K562 (cell line): Measurements from ENCODE around the gene TSC22D1. TPM values are rescaled to one million over a fixed set of nuclear protein-coding genes. Genes with fewer than 3 reads are reported as not detected.

Experiments used
- ATAC-seq: fragments of 200-7000 bp; cut with Tn5 transposase; 3 replicates; pipeline ENCODE4 v1.9.1; 2020; ENCODE audit warnings: moderate library complexity
- BruUV-seq: library from RNA; stranded (reverse); fragments of 400-500 nt; replicated peaks from 2 replicates; lab custom pipeline; 2021; lab: Mats Ljungman, UMichigan
- CTCF ChIA-PET: fragments of 300-600 bp; formaldehyde crosslinking; extraction: SDS; loops from one replicate; lab custom pipeline; 2021; ENCODE audit warnings: low intra/inter-chr PET ratio; lab: Yijun Ruan, JAX
- POLR2A ChIA-PET: fragments of 300-600, 350-650 bp; sonication (Branson Sonifier 250); formaldehyde crosslinking; extraction: SDS; loops from one replicate; lab custom pipeline; 2021; ENCODE audit warnings: antibody characterized with exemption, inconsistent platforms; lab: Yijun Ruan, JAX
- DNase-seq, 4 experiments: peaks; one replicate each; pipeline versions ENCODE4 v3.0.0 to v3.0.0-alpha.2; 2011 to 2018; ENCODE audit warnings: low spot score in 3 of 4, mixed read lengths in 3 of 4; ENCODE audit errors: extremely low read depth in 1 of 4
- FAIRE-seq: peaks from 2 replicates; lab custom pipeline; 2011; peaks lifted over from hg19 to GRCh38; lab: Jason Lieb, UNC
- H2AFZ ChIP-seq: 2 replicates; pipeline ENCODE4 v1.6.0; 2011; ENCODE audit warnings: low read depth, low read length, control low read depth, inconsistent platforms
- H3K27ac ChIP-seq: fragments of 200-600 bp; 3 replicates; pipeline ENCODE4 v1.8.0; 2011; ENCODE audit warnings: low read depth, mild to moderate bottlenecking, control low read depth, inconsistent platforms, low read length, moderate library complexity, mixed read lengths; ENCODE audit errors: extremely low read depth
- H3K27me3 ChIP-seq, 2 experiments: fragments of 300-600 bp in 1 of 2; 2 replicates in 1 of 2; 3 replicates in 1 of 2; pipeline versions ENCODE4 v1.6.0 to v1.8.0; 2011; ENCODE audit warnings: inconsistent platforms in 2 of 2, low read length in 2 of 2, mild to moderate bottlenecking in 1 of 2, mixed read lengths in 1 of 2, moderate library complexity in 1 of 2; ENCODE audit not compliant: control insufficient read depth in 2 of 2, insufficient read depth in 2 of 2
- H3K36me3 ChIP-seq: fragments of 300-600 bp; 3 replicates; pipeline ENCODE4 v1.8.0; 2011; ENCODE audit warnings: mild to moderate bottlenecking, low read length, inconsistent platforms; ENCODE audit not compliant: control insufficient read depth, insufficient read depth
- H3K4me1 ChIP-seq, 2 experiments: fragments of 200-600 bp in 1 of 2; replicated peaks in 1 of 2; 2 replicates in 1 of 2; 3 replicates in 1 of 2; pipeline versions ENCODE4 v1.5.1 to v1.8.0; 2011; ENCODE audit warnings: inconsistent platforms in 2 of 2, low read length in 2 of 2, mild to moderate bottlenecking in 1 of 2, mixed read lengths in 1 of 2, moderate library complexity in 1 of 2; ENCODE audit not compliant: control insufficient read depth in 2 of 2, insufficient read depth in 2 of 2
- H3K4me2 ChIP-seq: 2 replicates; pipeline ENCODE4 v1.6.1; 2011; ENCODE audit warnings: low read length, control low read depth, inconsistent platforms, mixed read lengths; ENCODE audit not compliant: insufficient read depth
- H3K4me3 ChIP-seq: fragments of 200-600 bp; sonication (generic), shearing (Covaris generic); 2 replicates; pipeline ENCODE4 v1.5.1; 2016; ENCODE audit warnings: control low read depth, inconsistent platforms
- H3K79me2 ChIP-seq: fragments of 200-600 bp; 3 replicates; pipeline ENCODE4 v1.8.0; 2011; ENCODE audit warnings: low read length, inconsistent platforms; ENCODE audit not compliant: control insufficient read depth, insufficient read depth
- H3K9ac ChIP-seq, 2 experiments: 2 replicates each; pipeline versions ENCODE4 v1.6.0 to v1.6.1; 2011; ENCODE audit warnings: low read depth in 2 of 2, low read length in 2 of 2, control low read depth in 1 of 2, inconsistent platforms in 1 of 2, mild to moderate bottlenecking in 1 of 2, mixed read lengths in 1 of 2; ENCODE audit not compliant: insufficient read depth in 1 of 2
- H3K9me1 ChIP-seq: one replicate; pipeline ENCODE4 v1.6.0; 2011; ENCODE audit warnings: inconsistent platforms, mild to moderate bottlenecking, low read length, moderate library complexity; ENCODE audit not compliant: control insufficient read depth, insufficient read depth
- H3K9me3 ChIP-seq: replicated peaks from 2 replicates; pipeline ENCODE4 v1.5.1; 2011; ENCODE audit warnings: low read depth, low read length, inconsistent platforms; ENCODE audit not compliant: control insufficient read depth, insufficient read depth
- H4K20me1 ChIP-seq: replicated peaks from 2 replicates; pipeline ENCODE4 v1.6.1; 2011; ENCODE audit warnings: low read length, inconsistent platforms, mixed read lengths; ENCODE audit not compliant: control insufficient read depth, insufficient read depth
- EWSR1 ChIP-seq: fragments of 450-650 bp; IDR thresholded peaks from 2 replicates; pipeline ENCODE4 v1.6.1; 2018; ENCODE audit warnings: borderline replicate concordance, mild to moderate bottlenecking, low read depth, moderate library complexity; ENCODE audit not compliant: partially characterized antibody
- HLTF ChIP-seq: fragments of 450-650 bp; IDR thresholded peaks from 2 replicates; pipeline ENCODE4 v1.6.1; 2016
- ZBTB5 ChIP-seq: fragments of 450-650 bp; IDR thresholded peaks from 2 replicates; pipeline ENCODE4 v1.6.1; 2017; ENCODE audit warnings: antibody characterized with exemption
- WGBS: fragments of 100-300 bp; shearing (Covaris generic); methylation state at CpG from one replicate; pipeline ENCODE4 v1.1.6; 2016; ENCODE audit warnings: low coverage, mixed read lengths; ENCODE audit not compliant: insufficient coverage; ENCODE audit errors: missing lambda C conversion rate; 5-methylcytosine and 5-hydroxymethylcytosine counted together
- in situ Hi-C: fragments of 300-500 bp; cut with MboI; formaldehyde crosslinking; loops from 4 replicates; pipeline ENCODE4 v1.15.0; 2018; ENCODE audit warnings: inconsistent platforms, mixed read lengths
- intact Hi-C: fragments of 100-400 bp; cut with micrococcal nuclease; formaldehyde crosslinking; loops from 2 replicates; pipeline ENCODE4 v1.14.2; 2022
- polyA plus RNA-seq, 8 experiments: library from polyadenylated mRNA; depleted of rRNA in 4 of 8; stranded (reverse) in 5 of 8; unstranded in 3 of 8; fragments of >200 nt; fragmentation: Nextera tagmentation in 2 of 8; fragmentation: Illumina TruSeq in 1 of 8; extraction: Ambion mirVana in 2 of 8; extraction: Trizol in 1 of 8; gene quantifications; 2 replicates each; pipeline versions ENCODE4 v1.2.1 to v1.2.3, GENCODE V29; 2011 to 2014; ENCODE audit warnings: inconsistent platforms in 1 of 8, missing spikeins in 1 of 8
- total RNA-seq, 7 experiments: library from RNA; depleted of rRNA in 6 of 7; stranded (reverse); fragments of >200 nt in 6 of 7; fragmentation: Illumina TruSeq in 2 of 7; extraction: Trizol in 2 of 7; gene quantifications; 2 replicates each; pipeline versions ENCODE4 v1.2.1 to v1.2.3, GENCODE V29; 2011 to 2021; ENCODE audit warnings: low replicate concordance in 1 of 7

TSC22D1 gene
- total and polyA plus RNA-seq, 9 of the 15 experiments (the other 6 are each of a cell fraction or from before 2014, with no cell fraction given): 2.6 to 19.8 (median 8.4) TPM

GRCh38 chr13:44421853-44422525 is 154.1 kb downstream of the TSC22D1 start:
- Histone ChIP-seq H3K4me2 (no peak overlapping the region), H3K4me3 (no peak overlapping the region), H3K4me1 (peaks cover 0 to 4% of the 10 kb centered on the region in 2 experiments; a peak in 4 of 5 replicates), H3K36me3 (no peaks in the 10 kb centered on the region), H4K20me1 (no peaks in the 10 kb centered on the region), H3K79me2 (no peaks in the 10 kb centered on the region), H3K27me3 (no peaks in the 10 kb centered on the region), H3K27ac (no peak overlapping the region), H3K9me3 (no peaks in the 10 kb centered on the region), H2AFZ (0 out of 2 replicates have a peak overlapping the region, but pooled peaks have one; percentile 9), H3K9me1 (no peaks in the 10 kb centered on the region), H3K9ac (no peak overlapping the region)
- DNase-seq (no peak), FAIRE-seq (no peak), ATAC-seq (no peak)
- in situ Hi-C loops: no loop called here
- WGBS: 33% methylated on average over 2 of the region's 2 CpGs
- intact Hi-C loops: no loop called here
- BruUV-seq: no TSS peak
- no peak for TF ChIP-seq EWSR1
- no peak for TF ChIP-seq ZBTB5
- no peak for TF ChIP-seq HLTF
- POLR2A ChIA-PET: no interaction called here
- CTCF ChIA-PET: no interaction called here
